GM23248 (cell line): Measurements from ENCODE around the gene DUS1L. TPM values are rescaled to one million over a fixed set of nuclear protein-coding genes. Genes with fewer than 3 reads are reported as not detected.

Source experiments
- DNase-seq: peaks from one replicate; pipeline ENCODE4 v3.0.0-alpha.2; 2015
- H2AFZ ChIP-seq: fragments of 200-600 bp; sonication (generic); 2 replicates; pipeline ENCODE4 v1.6.1; 2016; ENCODE audit warnings: antibody characterized with exemption
- H3F3A ChIP-seq: fragments of 200-600 bp; sonication (generic); 2 replicates; pipeline ENCODE4 v1.6.1; 2016; ENCODE audit warnings: mild to moderate bottlenecking, antibody characterized with exemption, mixed run types; ENCODE audit not compliant: insufficient read depth
- H3K27ac ChIP-seq: fragments of 200-600 bp; sonication (generic); 2 replicates; pipeline ENCODE4 v1.5.1; 2016; ENCODE audit warnings: mild to moderate bottlenecking
- H3K27me3 ChIP-seq: fragments of 200-600 bp; sonication (generic); replicated peaks from 2 replicates; pipeline ENCODE4 v1.6.1; 2016; ENCODE audit warnings: mild to moderate bottlenecking; ENCODE audit not compliant: insufficient read depth
- H3K36me3 ChIP-seq: fragments of 200-600 bp; sonication (generic); 2 replicates; pipeline ENCODE4 v1.6.1; 2016; ENCODE audit warnings: low read depth, mild to moderate bottlenecking
- H3K4me1 ChIP-seq: fragments of 200-600 bp; sonication (generic); 2 replicates; pipeline ENCODE4 v1.6.1; 2016; ENCODE audit warnings: mild to moderate bottlenecking; ENCODE audit not compliant: insufficient read depth
- H3K4me2 ChIP-seq: fragments of 200-600 bp; sonication (generic); one replicate; pipeline ENCODE4 v1.6.1; 2016; ENCODE audit warnings: mild to moderate bottlenecking; ENCODE audit not compliant: unreplicated experiment
- H3K4me3 ChIP-seq: fragments of 200-600 bp; sonication (generic); 2 replicates; pipeline ENCODE4 v1.5.1; 2016; ENCODE audit warnings: mild to moderate bottlenecking
- H3K79me2 ChIP-seq: fragments of 200-600 bp; sonication (generic); 2 replicates; pipeline ENCODE4 v1.6.1; 2016; ENCODE audit warnings: mild to moderate bottlenecking; ENCODE audit not compliant: insufficient read depth
- H3K9ac ChIP-seq: fragments of 200-600 bp; sonication (generic); 2 replicates; pipeline ENCODE4 v1.6.1; 2016; ENCODE audit warnings: mild to moderate bottlenecking
- H3K9me2 ChIP-seq: fragments of 200-600 bp; sonication (generic); 2 replicates; pipeline ENCODE4 v1.6.1; 2016; ENCODE audit warnings: mixed run types, mild to moderate bottlenecking, moderate library complexity; ENCODE audit not compliant: insufficient read depth
- H3K9me3 ChIP-seq: fragments of 200-600 bp; sonication (generic); one replicate; pipeline ENCODE4 v1.6.1; 2017; ENCODE audit warnings: low read depth
- H4K20me1 ChIP-seq: fragments of 200-600 bp; sonication (generic); 2 replicates; pipeline ENCODE4 v1.6.0; 2016; ENCODE audit not compliant: insufficient read depth
- EZH2 ChIP-seq: fragments of 200-600 bp; sonication (generic); IDR thresholded peaks from 2 replicates; pipeline ENCODE4 v1.6.1; 2018; ENCODE audit warnings: antibody characterized with exemption, mild to moderate bottlenecking; ENCODE audit not compliant: insufficient read depth, poor library complexity, severe bottlenecking
- EZH2phosphoT487 ChIP-seq: fragments of 200-600 bp; sonication (generic); IDR thresholded peaks from 2 replicates; pipeline ENCODE4 v1.6.1; 2018; ENCODE audit warnings: antibody characterized with exemption, moderate library complexity, mild to moderate bottlenecking, low read depth; ENCODE audit not compliant: insufficient read depth
- WGBS, 2 experiments: methylation state at CpG; one replicate each; pipeline ENCODE4 v1.1.6; 2015 to 2017; ENCODE audit warnings: low lambda C conversion rate in 2 of 2, low coverage in 1 of 2; ENCODE audit errors: missing lambda C conversion rate in 2 of 2; 5-methylcytosine and 5-hydroxymethylcytosine counted together
- in situ Hi-C: fragments of 300-500 bp; cut with MboI; formaldehyde crosslinking; loops from 2 replicates; pipeline ENCODE4 v1.15.0; 2020
- polyA plus RNA-seq: library from polyadenylated mRNA; unstranded; fragments of >200 nt; fragmentation: Nextera tagmentation; extraction: Ambion mirVana; gene quantifications from 2 replicates; pipeline ENCODE4 v1.2.1, GENCODE V29; 2016
- total RNA-seq: library from RNA; depleted of rRNA; stranded (reverse); fragments of >200 nt; shearing (Covaris generic); gene quantifications from 2 replicates; pipeline ENCODE4 v1.2.3, GENCODE V29; 2014

The DUS1L gene
- total and polyA plus RNA-seq, 2 experiments from 2014 or later: 13.3 to 61.2 TPM

DNA sequence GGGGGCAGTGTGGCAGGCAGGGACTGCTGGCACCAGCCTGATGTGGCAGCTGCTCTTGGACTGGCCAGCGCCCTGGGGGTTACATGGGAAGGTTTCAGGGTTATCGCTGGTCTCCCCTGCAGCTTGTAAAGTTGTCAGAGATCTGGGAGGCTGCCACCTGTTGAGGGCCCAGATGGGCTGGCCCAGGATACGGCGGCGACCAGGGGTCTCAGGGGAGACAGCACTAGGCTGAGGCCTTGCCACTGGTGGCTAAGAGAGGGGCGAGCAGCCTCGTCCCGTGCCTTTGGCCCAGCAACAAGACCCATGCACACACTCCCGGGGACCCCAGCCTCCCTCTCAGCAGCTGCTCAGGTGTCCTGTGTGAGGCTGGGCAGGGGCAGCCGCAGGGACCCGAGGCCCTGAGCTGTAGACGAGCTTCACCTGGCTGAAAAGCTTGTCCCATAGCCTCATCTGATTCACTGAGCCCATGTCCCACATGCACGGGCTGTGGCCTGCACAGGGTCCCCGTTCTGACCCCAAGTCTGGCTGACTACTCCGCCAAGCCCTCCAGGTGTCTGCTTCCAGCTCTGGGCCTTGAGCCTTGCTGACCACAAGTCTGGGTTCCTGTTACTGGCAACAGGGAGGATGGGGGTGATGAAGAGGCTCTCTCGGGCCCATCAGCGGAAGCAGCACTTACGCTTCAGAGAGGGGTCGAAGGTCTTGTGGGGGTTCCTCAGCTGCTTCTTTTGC, 6.2 kb downstream of the DUS1L start:
- Histone ChIP-seq H3K36me3 (no peaks in the 10 kb centered on the region), H3K4me2 (no peak overlapping the region), H3F3A (no peaks in the 10 kb centered on the region), H4K20me1 (no peaks in the 10 kb centered on the region), H3K9ac (no peak overlapping the region), H3K27me3 (no peaks in the 10 kb centered on the region), H3K9me3 (no peaks in the 10 kb centered on the region), H3K27ac (no peak overlapping the region), H2AFZ (no peak overlapping the region), H3K79me2 (peaks cover 19% of the 10 kb centered on the region), H3K9me2 (no peaks in the 10 kb centered on the region), H3K4me3 (no peak overlapping the region), H3K4me1 (peaks cover 3% of the 10 kb centered on the region; the same call in 1 of the 2 replicates)
- 65 to 72% methylated on average over 18 to 19 of the region's 19 CpGs for WGBS, 2 experiments
- in situ Hi-C loops: no loop called here
- no peak for TF ChIP-seq EZH2
- TF ChIP-seq EZH2phosphoT487: no peak
- DNase-seq: no peak

DNA sequence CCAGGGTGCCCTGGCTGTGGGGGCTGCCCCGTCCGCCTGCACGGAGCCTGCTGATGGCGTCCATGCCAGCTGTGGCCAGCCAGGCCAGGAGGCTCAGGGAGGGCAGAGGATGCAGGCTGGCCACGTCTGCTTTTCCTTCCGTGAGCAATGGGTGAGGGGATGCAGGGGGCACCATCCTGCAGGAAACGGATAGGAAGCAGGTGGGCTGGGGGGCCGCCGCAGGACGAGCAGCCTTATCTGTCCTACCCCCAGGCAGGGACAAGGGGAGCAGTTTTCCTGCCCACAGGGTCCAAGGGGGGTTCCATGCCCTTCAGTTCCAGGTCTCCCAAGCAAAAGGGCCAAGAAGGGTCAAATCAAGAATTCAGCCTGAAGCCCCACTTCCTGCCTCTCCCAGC, 6.8 kb downstream of the DUS1L start:
- Histone ChIP-seq H3K79me2 (peaks cover 18% of the 10 kb centered on the region), H3K9me3 (no peaks in the 10 kb centered on the region), H3K36me3 (no peaks in the 10 kb centered on the region), H3K4me2 (no peak overlapping the region), H3K9me2 (no peaks in the 10 kb centered on the region), H3K4me3 (no peak overlapping the region), H3F3A (no peaks in the 10 kb centered on the region), H3K9ac (no peak overlapping the region), H2AFZ (no peak overlapping the region), H3K27ac (no peak overlapping the region), H4K20me1 (no peaks in the 10 kb centered on the region), H3K27me3 (no peaks in the 10 kb centered on the region), H3K4me1 (no peaks in the 10 kb centered on the region)
- in situ Hi-C loops: no loop called here
- no peak for DNase-seq
- WGBS, 2 experiments: 76 to 77% methylated on average over 10 of the region's 10 CpGs
- TF ChIP-seq EZH2 (no peak), EZH2phosphoT487 (no peak)

DNA sequence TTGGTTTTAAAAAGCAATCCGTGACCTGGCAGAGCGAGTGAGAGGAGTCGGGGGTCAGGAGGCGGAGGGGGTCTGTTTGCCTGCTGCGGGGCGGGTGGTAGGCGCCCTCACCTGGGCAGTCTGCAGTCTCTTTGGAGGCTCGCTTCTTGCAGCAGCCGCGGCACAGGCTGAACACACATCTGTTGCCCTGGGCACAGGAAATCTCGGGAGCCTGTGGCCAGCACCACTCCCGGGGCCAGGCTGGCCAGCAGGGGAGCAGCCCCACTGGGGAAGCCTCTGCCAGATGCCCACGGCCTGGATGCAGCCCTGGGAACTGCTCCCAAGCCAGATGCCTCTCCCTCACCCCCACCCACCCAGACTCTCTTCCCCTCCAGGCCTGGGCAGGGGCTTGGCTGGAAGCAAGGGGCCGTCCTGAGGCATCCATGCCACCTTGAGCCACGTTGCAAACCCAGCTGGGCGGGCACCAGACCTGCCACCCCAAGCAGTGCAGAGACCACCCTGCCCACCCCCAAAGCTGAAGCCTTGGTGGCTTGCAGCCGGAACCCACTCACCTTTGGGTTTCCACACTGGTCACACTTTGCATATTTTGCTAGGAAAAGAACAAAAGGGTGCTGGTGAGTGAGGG, 7.3 kb downstream of the DUS1L start:
- no peaks in the 10 kb centered on the region for H3F3A ChIP-seq
- 73 to 89% methylated on average over 9 to 17 of the region's 17 CpGs for WGBS, 2 experiments
- H3K4me2 ChIP-seq: no peak overlapping the region
- no peaks in the 10 kb centered on the region for H4K20me1 ChIP-seq
- H3K79me2 ChIP-seq: peaks cover 19% of the 10 kb centered on the region
- TF ChIP-seq EZH2 (no peak), EZH2phosphoT487 (no peak)
- H3K4me3 ChIP-seq: no peak overlapping the region
- in situ Hi-C loops: no loop called here
- no peak overlapping the region for H3K27ac ChIP-seq
- H3K4me1 ChIP-seq: no peaks in the 10 kb centered on the region
- DNase-seq: no peak
- no peaks in the 10 kb centered on the region for H3K27me3 ChIP-seq
- no peak overlapping the region for H3K9ac ChIP-seq
- H3K9me2 ChIP-seq: no peaks in the 10 kb centered on the region
- no peak overlapping the region for H2AFZ ChIP-seq
- no peaks in the 10 kb centered on the region for H3K9me3 ChIP-seq
- H3K36me3 ChIP-seq: no peaks in the 10 kb centered on the region

DNA sequence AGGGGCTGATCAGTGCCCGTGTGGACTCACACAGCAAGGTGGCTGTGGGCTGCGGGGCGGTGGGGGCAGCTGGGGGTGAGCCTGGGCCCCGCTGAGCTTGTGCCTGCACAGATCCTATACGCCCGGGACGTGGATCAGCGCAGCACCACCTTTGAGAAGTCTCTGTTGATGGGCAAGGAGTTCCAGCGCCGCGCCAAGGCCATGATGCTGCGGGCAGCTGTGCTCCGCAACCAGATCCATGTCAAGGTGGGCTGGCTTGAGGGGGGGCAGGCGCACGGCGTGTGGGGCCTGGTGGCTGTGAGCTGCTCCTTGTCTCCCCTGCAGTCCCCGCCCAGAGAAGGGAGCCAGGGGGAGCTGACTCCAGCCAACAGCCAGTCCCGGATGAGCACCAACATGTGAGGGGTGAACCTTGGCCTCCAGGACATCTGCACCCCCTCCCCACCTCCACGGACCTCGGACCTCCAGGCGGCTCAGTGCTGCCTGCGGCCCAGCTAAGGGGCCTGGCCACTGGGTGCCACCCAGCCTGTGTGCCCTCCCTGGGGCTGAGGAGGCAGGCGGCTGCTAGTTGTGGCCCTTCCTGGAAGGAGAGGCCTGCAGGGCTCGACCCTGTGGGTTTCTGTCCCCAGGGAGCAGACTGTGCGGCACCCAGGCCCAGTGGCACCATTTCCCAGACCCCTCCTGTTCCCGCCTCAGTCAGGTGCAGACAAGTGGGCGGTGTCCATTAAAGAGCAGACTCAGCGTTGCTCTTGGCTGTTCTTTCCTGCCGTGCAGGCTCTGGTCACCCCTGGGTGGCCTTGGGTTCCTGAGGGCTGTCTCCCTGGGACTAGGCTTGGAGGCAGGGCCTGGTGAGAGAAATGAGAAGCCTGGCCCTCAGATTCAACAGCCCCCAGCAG, 8.6 kb downstream of the DUS1L start:
- Histone ChIP-seq H3K9me3 (no peaks in the 10 kb centered on the region), H4K20me1 (no peaks in the 10 kb centered on the region), H3K9ac (no peak overlapping the region), H3K4me2 (no peak overlapping the region), H3K79me2 (peaks cover 23% of the 10 kb centered on the region), H2AFZ (no peak overlapping the region), H3K4me3 (no peak overlapping the region), H3K27me3 (no peaks in the 10 kb centered on the region), H3K4me1 (peaks cover 6% of the 10 kb centered on the region), H3K36me3 (no peaks in the 10 kb centered on the region), H3F3A (no peaks in the 10 kb centered on the region), H3K9me2 (no peaks in the 10 kb centered on the region), H3K27ac (no peak overlapping the region)
- TF ChIP-seq EZH2 (no peak), EZH2phosphoT487 (no peak)
- 83 to 87% methylated on average over 23 to 29 of the region's 29 CpGs for WGBS, 2 experiments
- in situ Hi-C loops: no loop called here
- no peak for DNase-seq
